ENCODE data around the gene WDR4. TPM values are rescaled to one million over a fixed set of nuclear protein-coding genes. Genes with fewer than 3 reads are reported as not detected.
A peak's percentile ranks its signal among the peaks of the same experiment; 100 is the strongest.

Gene WDR4
- total and polyA plus RNA-seq, 10 of the 15 experiments (the other 5 are each of a cell fraction or from before 2014, with no cell fraction given): 2.1 to 45.3 (median 18.7) TPM

DNA sequence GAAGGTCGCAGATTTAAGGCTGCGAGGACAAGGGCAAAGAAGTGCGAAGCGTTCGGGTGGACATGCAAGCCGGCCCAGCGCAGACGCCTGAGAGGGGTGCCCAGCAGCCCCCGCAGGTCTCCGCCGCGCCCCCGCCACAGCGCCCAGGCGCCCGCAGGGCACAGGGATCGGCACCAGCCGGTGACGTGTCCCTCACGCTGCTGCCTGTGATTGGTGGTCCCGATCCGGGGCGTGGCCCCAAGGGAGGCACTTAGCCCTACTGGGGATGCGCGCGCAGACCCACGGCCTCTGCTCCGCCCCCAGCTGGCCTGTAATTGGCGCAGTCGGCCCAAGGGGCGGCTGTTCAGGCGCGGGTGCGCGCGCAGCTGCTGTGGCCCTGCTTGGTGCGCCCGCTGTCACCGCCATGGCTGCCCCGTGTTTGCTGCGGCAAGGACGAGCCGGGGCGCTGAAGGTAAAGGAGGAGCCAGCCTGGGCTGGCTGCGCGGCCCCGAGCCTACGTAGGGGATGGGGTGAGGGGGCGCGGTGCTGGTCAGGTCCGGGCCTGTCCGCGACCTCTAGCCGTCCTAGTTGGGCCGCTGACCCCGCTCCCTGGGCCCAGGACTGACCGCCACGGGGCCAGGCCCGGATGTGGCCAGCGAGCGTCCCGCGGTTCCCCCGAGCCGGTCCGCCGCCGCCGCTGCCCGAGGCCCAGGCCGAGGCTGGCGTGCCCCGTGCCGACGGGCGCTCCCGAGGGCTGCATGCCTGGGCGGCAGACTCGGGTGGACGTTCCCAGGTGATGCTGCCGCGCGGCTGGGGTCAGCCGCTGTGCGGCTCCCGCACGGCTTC, 13.8 kb upstream of the WDR4 start, which contains the start of gene NDUFV3 (continued):
- TF ChIP-seq IKZF1 (conservative IDR thresholded peaks at IDR 0.05): peak; percentile 70; the same call in 1 of the 2 replicates
- TF ChIP-seq, protein P1, sequence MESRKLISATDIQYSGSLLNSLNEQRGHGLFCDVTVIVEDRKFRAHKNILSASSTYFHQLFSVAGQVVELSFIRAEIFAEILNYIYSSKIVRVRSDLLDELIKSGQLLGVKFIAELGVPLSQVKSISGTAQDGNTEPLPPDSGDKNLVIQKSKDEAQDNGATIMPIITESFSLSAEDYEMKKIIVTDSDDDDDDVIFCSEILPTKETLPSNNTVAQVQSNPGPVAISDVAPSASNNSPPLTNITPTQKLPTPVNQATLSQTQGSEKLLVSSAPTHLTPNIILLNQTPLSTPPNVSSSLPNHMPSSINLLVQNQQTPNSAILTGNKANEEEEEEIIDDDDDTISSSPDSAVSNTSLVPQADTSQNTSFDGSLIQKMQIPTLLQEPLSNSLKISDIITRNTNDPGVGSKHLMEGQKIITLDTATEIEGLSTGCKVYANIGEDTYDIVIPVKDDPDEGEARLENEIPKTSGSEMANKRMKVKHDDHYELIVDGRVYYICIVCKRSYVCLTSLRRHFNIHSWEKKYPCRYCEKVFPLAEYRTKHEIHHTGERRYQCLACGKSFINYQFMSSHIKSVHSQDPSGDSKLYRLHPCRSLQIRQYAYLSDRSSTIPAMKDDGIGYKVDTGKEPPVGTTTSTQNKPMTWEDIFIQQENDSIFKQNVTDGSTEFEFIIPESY (IDR thresholded peaks at IDR 0.05): no peak
- peak; percentile 64 for TF ChIP-seq NRF1 (conservative IDR thresholded peaks at IDR 0.05; ENCODE audit: low read depth, low read length)
- peak in 1 of 2 experiments; percentile 84; a peak in 3 of 4 replicates for TF ChIP-seq BHLHE40 (IDR thresholded peaks at IDR 0.05; ENCODE audit: borderline replicate concordance in 1 of 2, low read depth in 2 of 2, low read length in 1 of 2)
- no peak for TF ChIP-seq NFIC (IDR thresholded peaks at IDR 0.05; ENCODE audit: low read depth, low read length)
- TF ChIP-seq REST (IDR thresholded peaks at IDR 0.05; ENCODE audit: low read depth, low read length): 0 out of 2 replicates have a peak, but pooled peaks have one; percentile 28
- TF ChIP-seq YY1 (IDR thresholded peaks at IDR 0.05; ENCODE audit: low read depth, low read length): peak; percentile 95
- TF ChIP-seq RELA (IDR thresholded peaks at IDR 0.05; ENCODE audit: borderline replicate concordance, partially characterized antibody): no peak
- TF ChIP-seq ZNF217 (IDR thresholded peaks at IDR 0.05): 0 out of 2 replicates have a peak, but pooled peaks have one; percentile 24
- TF ChIP-seq NFYA (IDR thresholded peaks at IDR 0.05; ENCODE audit: borderline replicate concordance, low read depth, low read length): no peak
- peak; percentile 81 for TF ChIP-seq SP1 (IDR thresholded peaks at IDR 0.05; ENCODE audit: low read depth, low read length)
- TF ChIP-seq ZNF207 (IDR thresholded peaks at IDR 0.05; ENCODE audit: borderline replicate concordance): 0 out of 2 replicates have a peak, but pooled peaks have one; percentile 49
- peak; percentile 40; the same call in 1 of the 2 replicates for TF ChIP-seq ATF7 (IDR thresholded peaks at IDR 0.05; ENCODE audit: low read depth)
- TF ChIP-seq, protein P2, sequence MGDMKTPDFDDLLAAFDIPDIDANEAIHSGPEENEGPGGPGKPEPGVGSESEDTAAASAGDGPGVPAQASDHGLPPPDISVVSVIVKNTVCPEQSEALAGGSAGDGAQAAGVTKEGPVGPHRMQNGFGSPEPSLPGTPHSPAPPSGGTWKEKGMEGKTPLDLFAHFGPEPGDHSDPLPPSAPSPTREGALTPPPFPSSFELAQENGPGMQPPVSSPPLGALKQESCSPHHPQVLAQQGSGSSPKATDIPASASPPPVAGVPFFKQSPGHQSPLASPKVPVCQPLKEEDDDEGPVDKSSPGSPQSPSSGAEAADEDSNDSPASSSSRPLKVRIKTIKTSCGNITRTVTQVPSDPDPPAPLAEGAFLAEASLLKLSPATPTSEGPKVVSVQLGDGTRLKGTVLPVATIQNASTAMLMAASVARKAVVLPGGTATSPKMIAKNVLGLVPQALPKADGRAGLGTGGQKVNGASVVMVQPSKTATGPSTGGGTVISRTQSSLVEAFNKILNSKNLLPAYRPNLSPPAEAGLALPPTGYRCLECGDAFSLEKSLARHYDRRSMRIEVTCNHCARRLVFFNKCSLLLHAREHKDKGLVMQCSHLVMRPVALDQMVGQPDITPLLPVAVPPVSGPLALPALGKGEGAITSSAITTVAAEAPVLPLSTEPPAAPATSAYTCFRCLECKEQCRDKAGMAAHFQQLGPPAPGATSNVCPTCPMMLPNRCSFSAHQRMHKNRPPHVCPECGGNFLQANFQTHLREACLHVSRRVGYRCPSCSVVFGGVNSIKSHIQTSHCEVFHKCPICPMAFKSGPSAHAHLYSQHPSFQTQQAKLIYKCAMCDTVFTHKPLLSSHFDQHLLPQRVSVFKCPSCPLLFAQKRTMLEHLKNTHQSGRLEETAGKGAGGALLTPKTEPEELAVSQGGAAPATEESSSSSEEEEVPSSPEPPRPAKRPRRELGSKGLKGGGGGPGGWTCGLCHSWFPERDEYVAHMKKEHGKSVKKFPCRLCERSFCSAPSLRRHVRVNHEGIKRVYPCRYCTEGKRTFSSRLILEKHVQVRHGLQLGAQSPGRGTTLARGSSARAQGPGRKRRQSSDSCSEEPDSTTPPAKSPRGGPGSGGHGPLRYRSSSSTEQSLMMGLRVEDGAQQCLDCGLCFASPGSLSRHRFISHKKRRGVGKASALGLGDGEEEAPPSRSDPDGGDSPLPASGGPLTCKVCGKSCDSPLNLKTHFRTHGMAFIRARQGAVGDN (IDR thresholded peaks at IDR 0.05): peak; percentile 47; the same call in 1 of the 2 replicates
- TF ChIP-seq ESRRA (IDR thresholded peaks at IDR 0.05; ENCODE audit: low read length): no peak
- peak; percentile 88; the same call in 1 of the 2 replicates for TF ChIP-seq HDGF (IDR thresholded peaks at IDR 0.05)
- no peak for TF ChIP-seq USF1 (IDR thresholded peaks at IDR 0.05; ENCODE audit: borderline replicate concordance, extremely low read length, insufficient read depth, low read depth, low read length)
- no peak for TF ChIP-seq MTA2 (IDR thresholded peaks at IDR 0.05; ENCODE audit: low read depth)
